ENCODE measurements around the gene MRGPRG.

The MRGPRG gene

GRCh38 chr11:3225826-3226750 lies 7.5 kb upstream of the MRGPRG start:
- Histone ChIP-seq H3K9me3 (ENCODE audit: control insufficient read depth, low read length) (no peaks in the 10 kb centered on the region), H3K36me3 (ENCODE audit: control insufficient read depth, insufficient read depth, low read length) (no peaks in the 10 kb centered on the region), H3K27ac (ENCODE audit: insufficient read depth, low read length, poor library complexity, severe bottlenecking) (no peak overlapping the region), H3K4me1 (ENCODE audit: control insufficient read depth, insufficient read depth, low read length, poor library complexity, severe bottlenecking) (no peaks in the 10 kb centered on the region), H3K4me3 (ENCODE audit: insufficient read depth, low read depth, low read length, poor library complexity, severe bottlenecking) (no peak overlapping the region), H3K27me3 (replicated peaks; ENCODE audit: control insufficient read depth, insufficient read depth, low read length, poor library complexity, severe bottlenecking) (no peaks in the 10 kb centered on the region)
- no peak for DNase-seq

GRCh38 chr11:3225159-3225758 lies 6.6 kb upstream of the MRGPRG start:
- Histone ChIP-seq H3K27ac (ENCODE audit: insufficient read depth, low read length, poor library complexity, severe bottlenecking) (no peak overlapping the region), H3K9me3 (ENCODE audit: control insufficient read depth, low read length) (no peaks in the 10 kb centered on the region), H3K27me3 (replicated peaks; ENCODE audit: control insufficient read depth, insufficient read depth, low read length, poor library complexity, severe bottlenecking) (no peaks in the 10 kb centered on the region), H3K4me1 (ENCODE audit: control insufficient read depth, insufficient read depth, low read length, poor library complexity, severe bottlenecking) (no peaks in the 10 kb centered on the region), H3K36me3 (ENCODE audit: control insufficient read depth, insufficient read depth, low read length) (no peaks in the 10 kb centered on the region), H3K4me3 (ENCODE audit: insufficient read depth, low read depth, low read length, poor library complexity, severe bottlenecking) (no peak overlapping the region)
- DNase-seq: no peak

GRCh38 chr11:3224401-3225057 lies 5.9 kb upstream of the MRGPRG start:
- Histone ChIP-seq H3K4me3 (ENCODE audit: insufficient read depth, low read depth, low read length, poor library complexity, severe bottlenecking) (no peak overlapping the region), H3K36me3 (ENCODE audit: control insufficient read depth, insufficient read depth, low read length) (no peaks in the 10 kb centered on the region), H3K27me3 (replicated peaks; ENCODE audit: control insufficient read depth, insufficient read depth, low read length, poor library complexity, severe bottlenecking) (no peaks in the 10 kb centered on the region), H3K9me3 (ENCODE audit: control insufficient read depth, low read length) (no peaks in the 10 kb centered on the region), H3K27ac (ENCODE audit: insufficient read depth, low read length, poor library complexity, severe bottlenecking) (no peak overlapping the region), H3K4me1 (ENCODE audit: control insufficient read depth, insufficient read depth, low read length, poor library complexity, severe bottlenecking) (no peaks in the 10 kb centered on the region)
- DNase-seq: no peak

- Histone ChIP-seq H3K27me3 (replicated peaks; ENCODE audit: control insufficient read depth, insufficient read depth, low read length, poor library complexity, severe bottlenecking) (no peaks in the 10 kb centered on the region), H3K4me3 (ENCODE audit: insufficient read depth, low read depth, low read length, poor library complexity, severe bottlenecking) (no peak overlapping the region), H3K27ac (ENCODE audit: insufficient read depth, low read length, poor library complexity, severe bottlenecking) (no peak overlapping the region), H3K9me3 (ENCODE audit: control insufficient read depth, low read length) (no peaks in the 10 kb centered on the region), H3K4me1 (ENCODE audit: control insufficient read depth, insufficient read depth, low read length, poor library complexity, severe bottlenecking) (no peaks in the 10 kb centered on the region), H3K36me3 (ENCODE audit: control insufficient read depth, insufficient read depth, low read length) (no peaks in the 10 kb centered on the region)
- DNase-seq: no peak
These were observed 5.3 kb upstream of the MRGPRG start for GRCh38 chr11:3223932-3224381.

GRCh38 chr11:3222941-3223915 lies 4.6 kb upstream of the MRGPRG start:
- no peaks in the 10 kb centered on the region for H3K27me3 ChIP-seq (replicated peaks; ENCODE audit: control insufficient read depth, insufficient read depth, low read length, poor library complexity, severe bottlenecking)
- H3K4me1 ChIP-seq (ENCODE audit: control insufficient read depth, insufficient read depth, low read length, poor library complexity, severe bottlenecking): no peaks in the 10 kb centered on the region
- H3K27ac ChIP-seq (ENCODE audit: insufficient read depth, low read length, poor library complexity, severe bottlenecking): no peak overlapping the region
- no peak overlapping the region for H3K4me3 ChIP-seq (ENCODE audit: insufficient read depth, low read depth, low read length, poor library complexity, severe bottlenecking)
- H3K36me3 ChIP-seq (ENCODE audit: control insufficient read depth, insufficient read depth, low read length): no peaks in the 10 kb centered on the region
- H3K9me3 ChIP-seq (ENCODE audit: control insufficient read depth, low read length): no peaks in the 10 kb centered on the region
- DNase-seq: no peak

DNA sequence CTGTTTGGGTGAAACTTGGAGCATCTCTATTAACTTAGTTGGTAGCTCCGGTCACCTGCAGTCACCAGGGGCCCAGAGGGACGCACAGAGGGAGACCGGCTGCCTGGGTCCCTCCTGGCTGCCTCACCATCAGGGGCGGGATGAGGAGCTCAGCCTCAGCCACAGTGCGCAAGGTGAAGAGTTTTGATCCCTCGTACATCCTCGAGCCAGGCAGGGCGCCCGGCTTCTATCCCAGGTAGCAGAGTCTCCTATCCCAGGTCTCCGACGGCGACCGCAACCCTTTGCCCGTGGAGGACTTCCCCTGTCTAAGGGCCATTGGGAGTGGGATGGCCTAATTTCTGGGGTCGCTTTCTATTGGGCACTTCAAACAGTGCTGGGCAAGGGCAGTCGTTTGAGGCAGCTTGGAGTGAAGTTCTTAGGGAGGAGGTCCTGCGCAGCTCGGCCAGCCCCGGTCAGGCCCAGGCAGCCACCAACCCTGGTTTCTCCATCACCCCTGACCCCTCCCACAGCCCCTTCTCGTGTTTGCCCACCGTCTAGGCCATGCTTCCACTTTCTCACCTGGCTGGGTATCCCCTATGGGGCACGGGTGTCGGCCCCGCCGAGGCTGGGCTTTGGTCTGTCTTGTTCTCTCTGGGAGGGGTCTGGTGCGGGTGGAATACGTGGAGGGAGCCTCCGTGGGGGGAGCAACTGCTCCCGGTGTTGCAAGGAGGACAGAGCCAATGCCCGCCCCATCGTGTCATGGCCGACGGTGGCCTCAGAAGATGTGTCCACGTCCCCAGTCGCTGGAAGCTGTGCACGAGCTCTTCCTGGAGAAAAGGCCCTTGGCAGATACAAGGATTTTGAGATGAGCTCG lies 3.6 kb upstream of the MRGPRG start:
- Histone ChIP-seq H3K4me3 (ENCODE audit: insufficient read depth, low read depth, low read length, poor library complexity, severe bottlenecking) (no peak overlapping the region), H3K36me3 (ENCODE audit: control insufficient read depth, insufficient read depth, low read length) (no peaks in the 10 kb centered on the region), H3K9me3 (ENCODE audit: control insufficient read depth, low read length) (no peaks in the 10 kb centered on the region), H3K27ac (ENCODE audit: insufficient read depth, low read length, poor library complexity, severe bottlenecking) (no peak overlapping the region), H3K27me3 (replicated peaks; ENCODE audit: control insufficient read depth, insufficient read depth, low read length, poor library complexity, severe bottlenecking) (no peaks in the 10 kb centered on the region), H3K4me1 (ENCODE audit: control insufficient read depth, insufficient read depth, low read length, poor library complexity, severe bottlenecking) (no peaks in the 10 kb centered on the region)
- DNase-seq: no peak

- Histone ChIP-seq H3K4me1 (ENCODE audit: control insufficient read depth, insufficient read depth, low read length, poor library complexity, severe bottlenecking) (no peaks in the 10 kb centered on the region), H3K27ac (ENCODE audit: insufficient read depth, low read length, poor library complexity, severe bottlenecking) (no peak overlapping the region), H3K27me3 (replicated peaks; ENCODE audit: control insufficient read depth, insufficient read depth, low read length, poor library complexity, severe bottlenecking) (no peaks in the 10 kb centered on the region), H3K9me3 (ENCODE audit: control insufficient read depth, low read length) (no peaks in the 10 kb centered on the region), H3K36me3 (ENCODE audit: control insufficient read depth, insufficient read depth, low read length) (no peaks in the 10 kb centered on the region), H3K4me3 (ENCODE audit: insufficient read depth, low read depth, low read length, poor library complexity, severe bottlenecking) (no peak overlapping the region)
- DNase-seq: no peak
These were observed 2.9 kb upstream of the MRGPRG start for GRCh38 chr11:3221408-3222002.

- Histone ChIP-seq H3K4me1 (ENCODE audit: control insufficient read depth, insufficient read depth, low read length, poor library complexity, severe bottlenecking) (no peaks in the 10 kb centered on the region), H3K27ac (ENCODE audit: insufficient read depth, low read length, poor library complexity, severe bottlenecking) (no peak overlapping the region)
- DNase-seq: no peak
These were observed 2.2 kb upstream of the MRGPRG start for GRCh38 chr11:3220521-3221407.

More at GRCh38 chr11:3220521-3221407, 2.2 kb upstream of the MRGPRG start:
- no peak overlapping the region for H3K4me3 ChIP-seq (ENCODE audit: insufficient read depth, low read depth, low read length, poor library complexity, severe bottlenecking)
- H3K9me3 ChIP-seq (ENCODE audit: control insufficient read depth, low read length): no peaks in the 10 kb centered on the region
- no peaks in the 10 kb centered on the region for H3K36me3 ChIP-seq (ENCODE audit: control insufficient read depth, insufficient read depth, low read length)
- H3K27me3 ChIP-seq (replicated peaks; ENCODE audit: control insufficient read depth, insufficient read depth, low read length, poor library complexity, severe bottlenecking): no peaks in the 10 kb centered on the region
